Right lung (tissue), 5 donors: ENCODE data around the gene GSG1L. TPM values are rescaled to one million over a fixed set of nuclear protein-coding genes. Genes with fewer than 3 reads are reported as not detected.
"Not testable (repeated sequence)": the region's sequence is repeated elsewhere in the genome, so short reads cannot be mapped to it uniquely, and the experiment has no call there.

Experiments
- DNase-seq, 2 donors: peaks; one replicate each; pipeline ENCODE4 v3.0.0-alpha.2; 2013
- polyA plus RNA-seq, 5 donors: library from polyadenylated mRNA; unstranded; fragments of 120-200 nt; gene quantifications; one replicate each; pipeline versions ENCODE4 v1.2.1 to v1.2.3, GENCODE V29; 2013; ENCODE audit warnings: inconsistent platforms in 1 of 5, low replicate concordance in 1 of 5; ENCODE audit not compliant: insufficient read length in 5 of 5, insufficient read depth in 1 of 5

GSG1L gene
- polyA plus RNA-seq, 5 donors = 0.88 to 1.5 (median 0.99) TPM

DNA sequence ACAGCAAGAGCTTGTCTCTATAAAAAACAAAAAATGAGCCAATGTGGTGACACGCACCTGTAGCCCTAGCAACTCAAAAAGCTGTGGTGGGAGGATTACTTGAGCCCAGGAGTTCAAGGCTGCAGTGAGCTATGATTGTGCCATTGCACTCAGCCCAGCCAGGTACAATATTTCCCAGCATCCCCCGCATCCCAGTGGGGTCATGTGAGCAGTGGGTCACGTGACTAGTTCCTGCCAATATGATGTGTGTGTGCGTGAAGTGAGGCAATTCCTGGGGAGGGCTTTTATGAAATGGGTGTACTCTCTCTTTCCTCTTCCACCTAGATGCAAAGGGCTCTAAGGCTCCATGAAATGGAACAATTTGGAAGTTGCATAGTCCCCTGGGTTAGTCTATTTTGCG is 81.3 kb downstream of the GSG1L start:
- DNase-seq = no peak

DNA sequence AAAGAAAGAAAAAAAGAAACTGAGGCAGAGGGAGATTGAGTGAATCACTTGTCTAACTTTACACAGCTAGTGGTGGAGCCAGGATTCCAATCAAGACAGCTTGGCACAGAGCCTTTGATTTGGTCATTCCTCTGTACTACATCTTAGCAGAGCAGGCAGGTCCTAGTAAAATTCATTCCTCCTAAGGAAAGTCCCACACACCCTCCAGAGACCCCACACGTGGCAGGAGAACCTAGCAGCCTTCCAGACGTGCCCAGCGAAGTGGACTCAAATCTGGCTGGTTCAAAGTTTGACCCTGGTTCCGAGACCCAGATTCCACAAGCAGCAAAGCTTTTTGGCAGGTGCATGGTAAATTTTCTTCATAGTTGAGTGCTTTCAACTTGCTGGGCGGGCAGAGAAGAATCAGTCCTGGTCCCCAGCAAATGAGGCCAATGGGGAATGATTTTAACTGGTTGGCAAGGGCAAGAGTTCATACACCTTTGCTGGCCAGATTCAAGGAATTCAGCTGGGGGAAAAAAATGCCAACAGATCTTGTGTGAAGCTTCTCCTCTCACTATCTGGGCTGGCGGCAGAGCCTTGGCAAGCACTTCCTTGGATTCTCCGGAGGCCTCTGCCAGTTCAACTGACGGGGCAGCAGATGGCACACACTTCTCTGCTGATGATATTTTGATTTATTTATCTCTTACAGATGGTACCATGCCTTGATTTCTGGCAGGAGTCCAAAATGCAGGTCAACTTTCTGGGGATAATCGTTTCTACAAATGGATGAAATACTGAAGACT is 82.4 kb downstream of the GSG1L start:
- DNase-seq = no peak

- no peak for DNase-seq
Measured at GRCh38 chr16:27980076-27980775, 83.3 kb downstream of the GSG1L start.

DNA sequence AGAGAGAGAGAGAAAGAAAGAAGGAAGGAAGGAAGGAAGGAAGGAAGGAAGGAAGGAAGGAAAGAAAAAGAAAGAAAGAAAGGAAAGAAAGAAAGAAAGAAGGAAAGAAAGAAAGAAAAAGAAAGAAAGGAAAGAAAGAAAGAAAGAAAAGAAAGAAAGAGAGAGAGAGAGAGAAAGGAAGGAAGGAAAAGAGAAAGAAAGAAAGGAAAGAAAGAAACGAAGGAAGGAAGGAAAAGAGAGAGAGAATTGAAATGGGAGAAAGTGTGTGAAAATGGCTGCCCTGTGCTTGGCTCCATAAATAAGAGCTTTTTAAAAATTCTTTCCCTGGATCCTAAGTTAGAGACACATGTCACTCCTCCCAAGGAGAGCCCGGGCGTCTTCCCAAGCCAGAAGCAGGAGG is 83.8 kb downstream of the GSG1L start:
- not testable (repeated sequence) for DNase-seq

DNA sequence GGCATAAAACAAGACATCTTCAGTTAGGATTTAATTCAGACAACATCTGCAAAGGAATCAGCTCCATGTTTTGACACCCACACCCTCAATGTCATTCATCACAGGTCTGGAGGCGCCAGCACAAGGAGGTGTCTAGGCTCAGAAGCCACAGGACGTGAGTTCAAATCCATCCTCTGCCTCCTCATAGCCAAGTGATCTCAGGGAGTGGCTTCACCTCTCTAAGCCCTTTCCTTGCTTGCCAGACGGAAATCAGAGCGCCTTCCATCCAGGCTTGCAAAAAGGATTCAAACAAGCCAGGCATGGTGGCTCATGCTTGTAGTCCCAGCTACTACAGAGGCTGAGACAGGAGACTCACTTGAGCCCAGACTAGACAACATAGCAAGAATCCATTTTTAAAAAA is 84.6 kb downstream of the GSG1L start:
- no peak for DNase-seq

GRCh38 chr16:27977966-27978365 is 85.5 kb downstream of the GSG1L start:
- peak in 1 of 2 donors; percentile 10 for DNase-seq

GRCh38 chr16:27976990-27977389 is 86.5 kb downstream of the GSG1L start:
- no peak for DNase-seq

DNA sequence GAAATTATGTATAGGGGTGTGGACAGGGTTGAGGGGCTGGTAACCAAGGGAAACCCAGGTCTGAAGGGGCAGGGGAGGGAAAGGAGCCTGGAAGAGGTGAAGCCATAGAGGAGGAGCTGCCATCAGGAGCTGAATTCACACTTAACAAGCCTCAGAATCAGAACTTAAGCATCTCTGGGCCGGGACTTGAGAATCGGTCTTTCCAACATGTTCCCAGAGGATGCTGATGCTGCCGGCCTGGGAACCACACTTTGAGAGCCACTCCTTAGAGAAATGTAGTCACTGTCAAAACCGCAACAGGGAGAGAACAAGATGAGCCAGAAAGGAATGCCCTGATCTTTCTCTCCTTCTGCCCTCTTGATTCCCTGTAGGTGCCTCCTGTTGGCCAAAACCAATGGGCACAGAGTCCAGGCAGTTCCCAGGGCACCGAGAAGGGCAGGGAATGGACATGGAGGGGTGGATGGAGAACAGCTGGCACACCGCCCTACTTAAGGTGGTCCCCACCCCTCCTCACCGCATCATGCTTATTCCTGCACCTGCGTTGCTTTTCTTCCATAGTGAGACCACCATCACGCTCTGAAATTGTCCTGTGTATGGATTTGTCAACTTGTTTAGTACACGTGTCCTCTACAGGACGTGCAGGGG is 88.5 kb downstream of the GSG1L start:
- DNase-seq = no peak

GRCh38 chr16:27973678-27974077 is 89.8 kb downstream of the GSG1L start:
- no peak for DNase-seq

DNA sequence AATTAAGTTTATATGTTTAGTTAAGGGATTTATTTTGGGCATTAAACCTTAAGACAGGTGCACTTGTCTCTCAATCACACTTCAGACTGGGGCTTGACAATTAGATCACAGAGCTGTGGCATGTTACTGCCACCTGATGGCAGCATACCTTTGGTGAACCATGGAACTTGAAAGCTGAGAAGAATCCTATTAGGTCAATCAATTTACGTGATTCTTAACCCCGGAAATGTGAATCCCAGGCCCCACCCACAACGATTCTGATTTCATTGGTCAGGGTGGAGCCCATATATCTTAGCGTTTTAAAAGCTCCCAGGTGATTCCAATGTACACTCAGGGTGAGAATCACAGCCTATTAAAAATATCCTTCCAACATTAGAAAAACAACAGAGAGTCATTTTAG is 91.0 kb downstream of the GSG1L start:
- no peak for DNase-seq

DNA sequence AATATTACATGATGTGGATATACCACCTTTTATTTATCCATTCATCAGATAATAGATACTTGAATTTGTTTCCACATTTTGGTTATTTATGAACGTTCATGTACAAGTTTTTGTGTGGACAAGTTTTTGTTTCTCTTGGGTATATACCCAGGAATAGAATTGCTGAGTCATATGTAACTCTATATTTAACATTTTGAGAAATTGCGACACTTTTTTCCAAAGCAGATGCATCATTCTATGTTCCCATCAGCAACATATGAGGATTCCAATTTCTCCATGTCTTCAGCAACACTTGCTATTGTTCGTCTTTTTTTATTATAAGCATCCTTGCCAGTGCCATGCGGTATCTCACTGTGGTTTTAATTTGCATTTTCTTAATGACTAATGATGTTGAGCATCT is 93.9 kb downstream of the GSG1L start:
- DNase-seq = no peak

DNA sequence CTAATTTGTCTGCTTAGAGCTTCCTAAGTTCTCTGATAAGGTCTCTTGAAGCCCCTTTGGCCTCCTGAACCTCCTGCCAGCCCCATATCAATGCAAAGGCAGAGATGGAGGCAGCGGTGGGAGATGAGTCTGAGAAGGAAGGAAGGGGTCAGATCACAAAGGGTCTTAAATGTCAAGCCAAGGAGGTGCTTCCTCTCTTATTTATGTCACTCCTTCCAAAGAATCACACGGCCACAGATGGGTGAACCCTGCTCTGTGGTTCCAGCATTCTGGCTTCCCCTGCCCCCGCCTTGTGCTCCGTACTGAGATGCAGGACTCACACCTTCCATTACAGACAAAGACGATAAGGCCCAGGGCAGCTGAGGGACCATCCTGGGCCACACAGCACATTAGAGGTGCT is 96.3 kb downstream of the GSG1L start:
- DNase-seq = no peak

DNA sequence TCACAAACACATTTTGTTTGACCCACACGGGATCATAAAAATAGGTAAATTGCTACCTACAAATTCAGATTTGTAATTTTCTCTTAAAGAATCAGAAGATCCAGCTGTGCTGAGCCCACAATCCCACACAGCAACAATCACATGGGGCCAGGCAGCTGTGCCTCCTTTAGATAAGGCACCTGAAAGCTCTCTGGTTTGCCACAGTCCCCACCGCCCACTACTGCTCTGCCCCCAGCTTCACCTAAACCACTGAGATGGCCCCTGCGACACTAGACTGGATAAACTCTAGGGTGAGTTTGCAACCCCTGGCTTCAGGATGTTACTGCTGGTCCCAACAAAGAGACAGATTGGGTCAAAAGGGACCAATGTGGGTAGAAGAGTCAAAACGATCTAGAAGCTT is 96.8 kb downstream of the GSG1L start:
- no peak for DNase-seq

GRCh38 chr16:27965801-27966200 is 97.7 kb downstream of the GSG1L start:
- DNase-seq = no peak

DNA sequence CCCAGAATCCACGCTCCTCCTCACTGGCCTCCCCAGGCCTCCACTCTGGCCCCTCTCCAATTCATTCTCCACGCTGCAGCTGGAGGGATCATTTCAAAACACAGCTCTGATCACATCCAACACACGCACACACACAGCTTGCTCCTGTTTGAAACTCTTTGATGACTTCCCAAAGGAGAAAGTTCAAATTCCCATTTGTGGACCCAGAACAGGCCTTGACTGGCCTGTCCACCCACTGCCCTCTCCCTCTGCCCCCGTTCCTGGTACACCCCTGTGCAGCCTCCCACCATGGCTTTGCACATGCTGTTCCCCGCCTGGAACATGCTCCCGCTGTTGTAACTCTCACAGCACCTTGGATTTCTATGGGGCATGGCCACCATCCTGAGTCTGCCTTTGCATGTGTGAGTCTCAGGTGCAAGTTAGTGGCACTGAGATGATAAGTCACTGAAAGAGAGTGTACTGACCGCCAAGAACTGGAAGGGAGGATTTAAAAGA is 100.0 kb downstream of the GSG1L start:
- no peak for DNase-seq

DNA sequence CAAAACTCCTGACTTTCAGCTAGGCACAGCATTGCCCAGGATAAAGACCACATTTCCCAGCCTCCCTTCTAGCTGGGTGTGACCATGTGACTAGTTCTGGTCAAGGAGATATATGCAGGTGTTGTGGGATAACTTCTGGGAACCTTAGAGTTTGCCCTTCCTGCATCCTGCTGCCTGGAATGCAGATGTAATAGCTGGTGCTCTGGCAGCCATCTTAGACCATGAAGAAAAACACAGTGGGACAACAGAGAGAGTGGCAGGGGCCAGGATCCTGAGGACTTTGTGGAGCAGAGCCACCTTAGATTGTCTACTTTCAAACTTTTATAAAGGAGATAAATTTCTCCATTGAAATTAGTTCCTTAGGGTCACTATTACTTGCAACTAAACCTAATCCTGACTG is 101.3 kb downstream of the GSG1L start:
- DNase-seq = no peak

- DNase-seq = no peak
Measured at GRCh38 chr16:27961296-27961620, 102.3 kb downstream of the GSG1L start.

DNA sequence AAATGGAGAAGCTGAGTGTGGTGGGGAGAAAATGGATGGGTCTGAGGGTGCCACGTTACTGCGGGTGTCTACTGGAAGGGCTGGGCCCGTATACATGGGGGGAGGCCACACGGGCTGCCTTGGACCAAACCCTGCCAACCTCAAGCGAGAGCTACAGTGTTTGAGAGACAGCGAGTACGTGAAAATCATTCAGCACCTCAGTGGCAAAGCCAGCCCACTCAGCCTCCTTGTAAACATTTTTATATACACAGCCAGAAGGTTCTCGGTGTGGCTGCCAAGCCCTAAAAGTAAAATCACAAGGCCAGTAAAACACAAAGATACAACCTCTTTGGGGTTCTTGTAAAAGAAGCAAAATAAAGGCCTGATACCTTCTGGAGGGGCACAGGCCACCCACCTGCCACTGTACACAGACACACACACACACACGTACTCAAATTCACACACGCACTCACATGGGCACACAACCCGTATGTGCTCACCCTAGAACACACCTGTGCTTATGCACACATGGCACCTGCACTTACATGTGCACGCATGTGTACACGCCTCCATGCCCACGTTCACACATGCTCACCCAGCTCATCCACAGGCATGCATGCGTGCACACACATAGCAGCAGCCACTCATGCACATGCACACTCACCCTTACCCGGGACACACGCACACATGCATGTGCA is 102.8 kb downstream of the GSG1L start:
- DNase-seq = no peak

- DNase-seq = no peak
Measured at GRCh38 chr16:27959914-27960313, 103.6 kb downstream of the GSG1L start.

- DNase-seq = no peak
Measured at GRCh38 chr16:27954191-27954590, 109.3 kb downstream of the GSG1L start.

DNA sequence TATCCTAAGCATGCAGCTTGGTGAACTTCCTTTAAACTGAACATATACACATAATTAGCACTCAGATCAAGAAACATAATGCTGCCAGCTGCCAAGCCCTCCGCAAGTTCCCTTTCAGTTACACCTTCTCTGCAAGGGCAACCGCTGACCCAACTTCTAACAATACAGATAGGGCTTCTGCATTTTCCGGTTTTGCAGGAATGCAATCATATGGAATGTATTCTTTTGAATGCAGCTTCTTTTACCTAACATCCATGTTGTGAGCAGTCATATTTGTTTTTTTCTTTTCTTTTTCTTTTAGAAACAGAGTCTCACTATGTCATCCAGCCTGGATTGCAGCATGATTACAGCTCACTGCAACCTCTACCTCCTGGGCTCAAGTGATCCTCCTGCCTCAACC is 110.7 kb downstream of the GSG1L start:
- DNase-seq = no peak

GRCh38 chr16:27951489-27952120 is 111.9 kb downstream of the GSG1L start:
- no peak for DNase-seq
